WI38 (cell line): ENCODE measurements around the gene CD34.

ENCODE experiments used
- H3K4me3 ChIP-seq: 2 replicates; pipeline ENCODE4 v1.5.1; 2011; ENCODE audit warnings: low read depth, mild to moderate bottlenecking, control low read depth, low read length
- CTCF ChIP-seq: IDR thresholded peaks from 2 replicates; pipeline ENCODE4 v1.5.1; 2012; ENCODE audit warnings: low read depth, mild to moderate bottlenecking, control low read depth, low read length

The CD34 gene

DNA sequence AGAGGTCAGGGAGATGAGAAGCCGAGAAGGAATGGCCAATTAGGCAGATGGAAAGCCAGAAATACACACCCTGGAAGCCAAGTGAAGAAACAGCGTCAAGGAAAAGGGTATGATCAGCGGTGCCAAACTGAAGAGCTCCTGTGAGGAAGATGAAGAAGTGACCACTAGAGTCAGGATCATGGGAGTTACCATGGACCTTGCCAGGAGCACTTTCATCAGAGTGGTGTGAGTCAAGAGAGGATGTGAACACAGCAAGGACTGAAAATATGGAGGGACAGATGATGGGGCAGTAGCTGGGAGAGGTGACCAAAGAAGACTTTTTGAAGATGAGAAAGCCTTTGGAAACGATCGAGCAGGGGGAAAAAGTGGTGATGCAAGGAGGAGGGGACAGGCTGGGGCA lies 50.4 kb downstream of the CD34 start:
- TF ChIP-seq CTCF: no peak
- no peak overlapping the region for H3K4me3 ChIP-seq

GRCh38 chr1:207858806-207859205 lies 52.1 kb downstream of the CD34 start:
- no peak for TF ChIP-seq CTCF

GRCh38 chr1:207858281-207858680 lies 52.6 kb downstream of the CD34 start:
- TF ChIP-seq CTCF: no peak
- H3K4me3 ChIP-seq: no peak overlapping the region

More at GRCh38 chr1:207858806-207859205, 52.1 kb downstream of the CD34 start:
- H3K4me3 ChIP-seq: no peak overlapping the region

DNA sequence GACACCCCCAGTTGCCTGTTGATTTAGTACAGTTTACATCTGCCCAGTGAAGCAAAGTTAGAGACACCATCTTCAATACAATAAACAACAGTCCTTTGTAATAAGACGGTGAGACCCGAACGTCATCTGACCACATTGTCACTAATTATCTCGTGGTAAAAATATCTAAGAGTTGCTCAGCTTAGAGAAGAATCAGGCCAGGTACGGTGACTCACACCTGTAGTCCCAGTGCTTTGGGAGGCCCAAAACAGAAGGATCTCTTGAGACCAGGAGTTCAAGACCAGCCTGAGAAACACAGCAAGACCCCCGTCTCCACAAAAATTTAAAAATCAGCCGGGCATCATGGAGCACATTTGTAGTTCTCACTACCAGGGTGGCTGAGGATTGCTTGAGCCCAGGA lies 53.5 kb downstream of the CD34 start:
- no peak for TF ChIP-seq CTCF
- no peak overlapping the region for H3K4me3 ChIP-seq

DNA sequence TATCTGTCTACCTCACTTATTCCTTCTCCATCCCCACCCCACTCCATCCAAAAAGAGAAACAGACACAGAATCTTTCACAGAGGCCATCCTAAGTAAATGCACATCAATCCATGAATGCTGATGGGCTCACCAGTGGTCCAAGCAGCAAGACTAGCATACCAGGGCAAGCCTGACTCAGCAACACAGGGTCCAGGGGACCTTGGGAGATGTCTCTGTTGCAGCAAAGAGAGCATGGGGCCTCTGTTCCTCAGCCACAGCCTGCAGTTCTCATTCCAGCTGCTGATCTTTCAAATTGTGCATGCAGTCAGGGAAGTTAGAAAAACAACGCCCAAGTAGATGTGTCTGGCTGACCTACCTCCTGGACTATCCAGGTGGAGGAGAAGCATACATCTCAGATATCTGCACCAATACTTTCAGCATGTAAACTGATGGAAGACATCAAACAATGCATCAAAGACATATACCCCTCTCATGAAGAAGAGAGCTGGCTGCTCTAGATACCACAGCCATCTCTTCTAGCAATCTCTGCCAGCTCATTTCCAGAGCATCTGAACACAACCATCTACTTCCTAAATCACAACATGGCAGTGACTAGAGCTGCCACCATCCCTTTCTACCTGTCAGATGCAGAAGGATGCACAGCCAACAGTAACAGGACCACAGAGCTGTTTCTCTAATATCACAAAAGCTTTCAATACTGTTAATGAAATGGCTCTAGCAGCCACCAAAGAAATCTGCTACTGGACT lies 54.5 kb downstream of the CD34 start:
- TF ChIP-seq CTCF: no peak
- no peak overlapping the region for H3K4me3 ChIP-seq

DNA sequence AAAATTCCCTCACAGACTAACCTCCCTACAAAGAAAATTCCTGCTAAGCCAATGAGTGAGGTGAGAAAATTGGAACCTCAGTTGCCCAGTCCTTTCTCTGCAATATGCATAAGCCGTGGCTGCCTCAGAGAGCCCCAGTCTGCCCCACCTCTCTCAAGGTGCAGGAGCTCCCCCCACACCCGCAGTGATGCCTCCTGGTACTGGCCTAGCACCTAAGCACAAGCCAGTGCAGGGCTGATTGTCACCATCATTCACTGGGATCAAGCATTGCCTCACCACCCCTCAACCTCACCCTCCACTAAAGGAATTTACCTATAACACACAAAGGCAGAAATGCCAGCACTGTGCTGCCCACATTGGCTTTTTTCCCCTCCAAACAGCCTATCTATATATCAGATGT lies 56.9 kb downstream of the CD34 start:
- H3K4me3 ChIP-seq: no peak overlapping the region
- no peak for TF ChIP-seq CTCF

DNA sequence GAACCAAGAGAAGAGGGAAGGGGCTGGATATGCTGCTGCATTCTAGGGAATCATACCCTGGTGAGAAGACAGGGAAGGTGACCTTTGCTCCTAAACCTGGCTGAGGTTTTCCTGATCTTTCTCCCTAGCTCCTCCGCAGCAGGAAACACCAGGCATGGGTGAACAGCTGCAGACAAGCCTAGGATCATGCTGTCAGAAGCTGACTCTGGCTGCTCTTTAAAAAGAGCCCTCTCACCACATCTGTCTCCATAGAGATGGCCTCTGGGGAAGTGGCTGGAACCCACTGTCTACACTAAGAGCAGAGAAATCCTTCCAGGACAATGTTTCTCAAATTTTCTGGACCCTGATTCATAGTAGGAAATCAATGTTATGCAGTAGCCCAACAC lies 57.6 kb downstream of the CD34 start:
- H3K4me3 ChIP-seq: no peak overlapping the region
- TF ChIP-seq CTCF: no peak
